RCC 7860 (cell line): Measurements from ENCODE around the gene RAPGEF5.

Experiments
- DNase-seq: peaks from one replicate; pipeline ENCODE4 v3.0.0-alpha.2; 2015; ENCODE audit warnings: low spot score
- FAIRE-seq: peaks from 2 replicates; lab custom pipeline; 2012; peaks lifted over from hg19 to GRCh38; lab: Jason Lieb, UNC

RAPGEF5 gene

DNA sequence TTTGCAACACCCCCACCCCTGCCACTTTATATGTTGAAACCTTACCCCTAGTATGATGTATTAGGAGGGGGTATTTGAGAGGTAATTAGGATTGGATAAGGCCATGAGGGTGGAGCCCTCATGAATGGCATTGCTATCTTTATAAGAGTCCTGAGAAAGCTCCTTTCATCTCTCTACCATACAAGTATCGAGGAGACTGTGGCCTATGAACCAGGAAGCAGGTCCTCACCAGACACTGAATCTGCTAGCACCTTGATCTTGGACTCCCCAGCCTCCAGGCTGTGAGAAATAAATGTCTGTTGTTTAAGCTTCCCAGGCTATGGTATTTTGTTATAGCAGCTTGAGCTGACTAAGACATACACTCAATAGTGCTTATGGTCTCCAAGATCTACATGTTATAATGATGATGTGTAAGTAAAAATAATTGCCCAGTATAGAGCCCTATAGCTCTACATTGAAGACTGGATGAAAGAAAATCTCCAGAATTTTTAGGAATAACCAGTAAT is 188.8 kb downstream of the RAPGEF5 start:
- FAIRE-seq (no peak), DNase-seq (no peak)

DNA sequence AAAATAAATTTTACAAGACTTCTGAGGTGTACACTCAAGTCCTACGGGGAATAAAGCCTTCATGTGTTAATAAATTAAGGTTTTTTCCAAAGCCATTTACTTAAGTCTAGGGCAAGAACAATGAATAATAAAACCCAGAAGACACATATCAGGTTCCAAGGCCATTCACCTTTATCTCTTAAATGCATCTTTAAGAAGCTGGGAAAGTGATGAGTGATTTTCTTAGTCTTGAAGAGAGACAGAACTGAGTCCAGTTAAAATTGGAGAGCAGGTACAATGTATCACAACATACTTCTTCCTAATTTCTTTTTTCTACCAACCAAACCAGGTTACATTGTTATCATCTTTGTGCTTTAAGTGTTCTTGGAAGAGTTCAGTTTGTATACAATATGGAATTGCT is 189.5 kb downstream of the RAPGEF5 start:
- no peak for DNase-seq
- no peak for FAIRE-seq

DNA sequence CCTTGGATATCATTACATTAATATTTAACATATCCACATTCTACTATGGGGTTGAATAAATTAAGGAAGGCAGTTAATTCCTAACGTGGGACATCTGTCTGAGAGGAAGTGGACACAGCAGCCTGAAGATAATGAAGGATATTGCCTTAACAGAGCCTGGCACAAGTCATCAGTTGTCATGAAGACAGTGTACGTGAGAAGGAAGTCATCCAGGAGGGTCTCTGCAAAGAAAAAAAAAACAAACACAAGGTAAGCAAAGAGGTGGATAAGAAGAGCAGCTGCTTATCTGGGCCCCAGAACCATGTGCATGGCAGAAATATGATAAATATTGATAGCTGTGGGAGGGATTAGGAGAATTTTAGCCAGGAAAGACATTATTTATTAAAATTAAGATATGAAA is 190.0 kb downstream of the RAPGEF5 start:
- FAIRE-seq = no peak

DNA sequence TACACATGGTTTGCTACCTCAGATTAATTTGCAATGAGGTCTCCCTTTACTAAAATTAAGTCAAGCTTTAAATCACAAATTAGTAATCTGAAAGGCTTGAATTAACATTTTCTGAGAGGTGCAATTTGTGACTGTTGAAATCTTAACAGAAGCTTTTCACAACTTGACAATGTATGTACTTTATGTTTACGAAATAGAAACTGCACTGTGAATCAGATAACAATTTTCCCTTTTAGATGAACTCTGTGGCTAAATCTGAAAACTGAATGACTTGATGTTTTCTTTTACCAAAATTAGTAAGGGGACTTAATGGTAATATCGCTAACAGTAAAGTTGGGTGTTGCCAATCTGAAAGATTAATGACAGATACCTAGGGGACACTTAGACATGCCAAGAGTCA is 197.6 kb downstream of the RAPGEF5 start:
- FAIRE-seq (no peak), DNase-seq (no peak)

More for the DNA sequence above, 190.0 kb downstream of the RAPGEF5 start:
- DNase-seq = no peak

DNA sequence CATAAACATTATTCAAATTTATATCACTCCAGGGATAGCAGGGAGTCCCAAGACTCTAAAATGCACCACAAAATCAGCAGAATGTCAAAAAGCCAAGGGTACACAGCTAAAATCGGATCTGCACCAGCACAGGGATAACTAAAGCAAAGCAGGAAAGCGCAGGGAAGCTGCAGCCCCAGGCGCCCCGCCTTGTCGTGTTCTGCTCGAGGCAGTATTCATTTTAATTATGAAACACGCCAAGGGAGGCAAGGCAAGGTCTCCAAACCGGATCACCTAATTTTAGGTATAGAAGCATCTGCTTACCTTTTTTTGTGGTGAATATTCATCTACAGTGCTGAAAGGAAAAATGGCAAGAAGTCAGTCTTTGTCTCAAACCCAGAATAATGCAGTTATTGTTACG is 199.4 kb downstream of the RAPGEF5 start:
- DNase-seq (no peak), FAIRE-seq (no peak)

DNA sequence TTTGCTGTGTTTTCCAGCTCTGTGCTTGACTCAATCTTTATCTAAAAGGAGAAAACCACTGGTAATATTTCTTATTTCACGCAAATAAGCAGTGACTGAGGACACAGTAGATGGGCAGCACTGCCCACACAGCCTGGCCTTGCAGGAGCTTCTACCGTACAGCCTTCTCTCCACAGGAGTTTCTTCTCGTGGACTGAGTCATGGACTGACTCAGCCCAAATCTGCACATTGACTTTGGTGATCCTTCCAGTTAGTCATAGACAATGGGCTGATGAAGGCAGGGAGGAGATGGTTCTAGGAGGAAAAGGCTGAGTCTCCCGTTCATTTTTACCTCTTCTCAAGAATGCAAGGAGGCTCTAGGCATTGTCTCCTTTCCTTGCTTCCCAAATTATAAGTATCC is 200.7 kb downstream of the RAPGEF5 start:
- FAIRE-seq (peak; percentile 74), DNase-seq (peak; percentile 63)

DNA sequence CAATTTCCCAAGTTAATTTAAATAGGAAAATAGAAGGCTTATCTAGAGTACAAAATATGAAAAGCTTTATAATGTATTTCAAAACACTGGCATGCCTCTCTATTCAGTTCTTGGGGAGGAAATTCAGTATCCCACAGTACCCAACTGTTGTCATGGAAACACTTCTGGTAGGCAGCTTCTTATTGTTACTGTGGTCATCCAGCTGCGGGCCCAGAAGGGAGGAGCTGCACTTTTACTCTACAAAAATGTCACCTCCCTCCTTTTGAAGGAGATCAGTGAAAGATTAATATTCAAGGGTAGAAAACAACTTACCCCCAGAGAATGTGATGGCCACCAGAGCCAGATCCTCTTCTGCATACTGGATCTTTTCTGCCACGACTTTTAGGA is 202.8 kb downstream of the RAPGEF5 start:
- FAIRE-seq (no peak), DNase-seq (no peak)

DNA sequence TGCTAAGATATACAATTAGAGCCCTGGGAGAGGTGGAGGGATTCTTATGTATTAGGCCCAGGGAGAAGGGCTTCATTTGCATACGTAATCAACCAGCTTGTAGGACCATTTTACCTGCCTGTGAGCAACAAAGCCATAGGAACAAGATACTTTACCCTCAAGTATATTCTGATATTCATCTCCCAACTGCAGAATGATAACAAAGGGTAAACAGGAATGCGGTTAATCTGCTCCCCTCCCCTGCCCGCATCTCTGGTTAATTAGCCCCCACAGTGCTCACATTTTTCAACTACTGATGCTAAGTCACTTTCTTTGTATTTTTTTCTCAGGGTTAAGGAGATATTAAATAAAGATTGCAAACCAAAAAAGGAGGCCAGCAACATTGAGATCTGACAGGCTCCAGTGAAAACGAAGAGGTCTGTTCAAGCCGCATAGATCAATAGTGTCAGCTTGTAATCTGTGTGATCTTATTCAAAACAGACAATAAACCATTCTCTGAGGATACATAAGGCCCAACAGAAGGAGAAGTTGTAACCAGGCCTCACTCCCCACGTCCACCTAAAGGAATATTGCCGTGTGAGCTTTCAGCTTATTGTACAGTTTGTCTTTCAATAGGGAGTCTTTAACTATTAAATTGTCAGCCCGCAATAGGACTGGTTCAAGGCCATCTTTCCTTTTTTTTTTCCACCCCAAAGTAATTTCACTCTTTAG is 203.4 kb downstream of the RAPGEF5 start:
- FAIRE-seq (no peak), DNase-seq (no peak)

DNA sequence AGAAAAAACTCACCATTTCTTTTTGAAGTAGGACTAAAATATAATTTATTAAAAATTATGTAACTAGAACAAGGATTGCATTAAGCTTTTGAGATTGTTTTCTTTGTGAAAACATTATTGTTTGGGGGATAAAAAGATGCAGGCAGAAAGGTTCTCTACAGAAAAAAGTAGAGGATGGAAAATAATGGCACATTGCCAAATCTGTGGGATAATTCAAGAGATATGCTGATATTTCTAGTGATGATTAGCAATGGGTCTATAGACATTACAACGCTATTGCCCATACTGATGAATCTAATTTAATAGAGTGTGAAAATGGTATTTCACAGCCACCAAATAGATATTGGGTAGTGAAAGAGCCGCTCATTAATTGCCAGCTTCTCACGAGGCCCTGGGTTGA is 204.3 kb downstream of the RAPGEF5 start:
- no peak for FAIRE-seq
- no peak for DNase-seq

DNA sequence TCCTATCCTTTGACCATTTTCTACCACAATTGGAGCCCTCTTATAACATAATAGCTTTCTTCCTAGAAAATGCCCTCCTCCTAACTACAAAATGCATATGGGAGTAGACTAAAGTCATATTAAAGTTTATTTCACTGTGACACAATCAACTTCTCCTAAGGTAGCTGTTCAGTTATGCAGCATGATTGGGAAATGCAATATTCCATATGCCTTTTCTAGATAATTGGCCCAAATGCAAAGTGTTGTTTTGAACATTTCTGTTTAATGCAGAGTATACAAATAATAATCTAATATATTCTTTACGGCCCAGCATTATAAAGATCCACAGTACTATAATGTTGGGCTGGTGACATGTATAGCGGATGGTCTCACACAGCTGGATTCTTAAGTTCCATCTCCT is 205.1 kb downstream of the RAPGEF5 start:
- DNase-seq (no peak), FAIRE-seq (no peak)

DNA sequence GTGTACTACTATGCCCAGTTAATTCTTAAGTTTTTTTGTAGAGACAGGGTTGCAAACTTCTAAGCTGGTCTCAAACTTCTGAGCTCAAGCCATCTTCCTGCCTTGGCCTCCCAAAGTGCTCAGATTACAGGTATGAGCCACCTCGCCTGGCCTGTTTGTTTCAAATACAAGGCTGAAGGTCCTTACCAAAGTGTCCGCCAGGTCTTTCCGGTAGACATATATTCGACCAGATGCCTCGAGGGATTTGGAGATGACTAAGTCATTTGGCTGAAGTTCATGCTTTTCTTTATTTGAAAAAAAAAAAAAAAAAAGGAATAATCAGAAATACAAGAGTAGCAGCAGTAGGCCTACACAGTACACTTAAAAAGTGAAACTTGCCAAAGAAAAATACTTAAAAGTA is 206.7 kb downstream of the RAPGEF5 start:
- DNase-seq = no peak
- no peak for FAIRE-seq

DNA sequence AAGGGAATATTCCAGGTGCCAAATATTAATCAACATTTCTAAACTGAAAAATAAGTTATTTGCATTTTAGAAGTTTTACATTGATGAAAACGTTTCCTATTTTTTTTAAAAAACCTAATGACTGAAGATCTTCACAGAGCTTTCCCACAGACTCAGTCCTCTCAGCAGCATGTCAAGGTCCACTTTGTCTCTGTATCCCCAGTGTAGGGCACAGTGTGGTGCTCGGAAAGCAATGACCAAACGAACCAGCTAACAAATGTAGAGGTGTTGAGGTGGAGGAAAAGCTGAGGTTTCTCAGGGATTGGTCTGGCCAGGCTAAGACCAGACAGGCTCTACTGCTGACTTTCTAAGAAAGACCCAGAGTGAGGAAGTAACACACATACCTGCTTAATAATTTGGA is 209.1 kb downstream of the RAPGEF5 start:
- no peak for FAIRE-seq
- DNase-seq = no peak

DNA sequence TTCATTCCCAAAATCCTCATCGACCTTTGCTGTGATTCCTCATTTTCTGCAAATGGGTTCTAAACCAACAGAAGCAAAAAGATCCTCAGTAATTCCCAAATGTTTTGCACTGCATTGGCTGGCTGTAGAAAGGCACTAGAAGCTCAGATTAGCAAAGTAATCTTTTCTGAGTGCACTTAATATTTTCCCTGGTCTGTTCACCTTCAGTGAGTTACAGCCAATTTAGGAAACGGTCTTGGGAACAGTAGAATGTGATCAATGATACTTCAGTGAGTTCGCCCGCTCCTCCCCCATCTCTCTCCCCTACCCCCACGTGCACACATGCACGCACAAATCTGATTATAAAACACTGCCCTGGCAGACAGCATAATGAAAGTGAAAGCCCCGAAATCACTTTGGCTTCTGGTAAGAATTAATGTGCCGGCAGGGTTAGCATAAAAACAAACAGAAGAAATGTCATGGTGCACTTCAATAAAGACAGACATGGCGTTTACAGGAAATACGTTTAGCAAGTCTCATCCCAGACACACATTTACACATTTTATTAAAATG is 209.9 kb downstream of the RAPGEF5 start:
- DNase-seq (no peak), FAIRE-seq (no peak)

DNA sequence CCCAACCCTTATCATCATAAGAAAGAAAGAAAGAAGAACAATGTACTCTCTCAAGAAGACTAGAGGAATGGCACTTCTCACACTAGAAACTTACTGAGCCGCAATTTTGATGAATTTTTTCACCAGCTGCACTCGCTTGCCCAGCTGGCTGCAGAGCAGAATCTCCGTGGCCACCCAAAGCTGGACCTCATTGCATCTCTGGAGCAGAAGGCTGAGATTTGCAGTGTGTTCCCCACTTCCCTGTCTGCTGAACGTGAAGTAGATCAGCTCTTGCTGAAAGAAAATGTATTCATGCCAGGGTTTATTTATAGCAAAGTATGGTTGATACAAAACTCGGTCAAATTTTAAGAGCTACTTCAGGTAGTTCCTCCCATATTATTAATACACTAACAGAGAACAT is 212.0 kb downstream of the RAPGEF5 start:
- FAIRE-seq (no peak), DNase-seq (no peak)

DNA sequence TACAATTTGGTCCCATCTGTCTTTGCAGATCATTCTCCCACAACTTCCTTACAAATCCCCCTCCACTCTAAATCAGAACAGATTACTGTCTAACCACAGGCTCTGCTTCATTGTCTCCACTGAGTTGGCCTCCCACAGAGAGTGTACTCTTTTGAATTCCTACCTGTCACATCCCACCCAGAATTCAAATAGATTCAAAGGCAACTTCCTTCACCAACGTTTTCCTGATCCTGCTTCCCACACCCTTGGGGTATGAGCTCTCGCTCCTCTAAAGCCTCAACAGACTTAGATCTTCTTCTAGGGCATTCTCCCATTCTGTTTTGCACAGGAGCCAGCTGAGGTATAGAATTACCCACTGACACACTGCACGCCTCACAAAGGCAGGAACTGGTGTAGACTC is 213.5 kb downstream of the RAPGEF5 start:
- DNase-seq = no peak
- no peak for FAIRE-seq

DNA sequence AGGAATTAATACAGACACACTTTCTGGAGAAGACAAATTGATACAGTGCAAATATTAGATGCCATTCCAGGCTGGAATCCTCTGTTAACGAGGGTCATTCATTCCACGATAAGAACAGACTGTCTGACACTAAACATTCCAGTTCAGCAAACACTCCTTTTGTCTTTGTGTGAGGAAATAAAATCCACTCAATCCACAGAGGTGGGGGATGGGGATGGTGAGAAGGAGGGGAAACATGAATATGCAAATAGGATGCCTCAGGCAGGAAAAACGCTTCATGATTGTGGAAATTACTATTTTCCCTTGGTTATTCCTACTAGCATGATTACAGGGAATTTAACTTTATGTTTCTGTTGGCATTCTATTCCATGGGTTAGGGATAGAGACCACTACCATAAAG is 214.4 kb downstream of the RAPGEF5 start:
- no peak for DNase-seq
- FAIRE-seq = no peak

DNA sequence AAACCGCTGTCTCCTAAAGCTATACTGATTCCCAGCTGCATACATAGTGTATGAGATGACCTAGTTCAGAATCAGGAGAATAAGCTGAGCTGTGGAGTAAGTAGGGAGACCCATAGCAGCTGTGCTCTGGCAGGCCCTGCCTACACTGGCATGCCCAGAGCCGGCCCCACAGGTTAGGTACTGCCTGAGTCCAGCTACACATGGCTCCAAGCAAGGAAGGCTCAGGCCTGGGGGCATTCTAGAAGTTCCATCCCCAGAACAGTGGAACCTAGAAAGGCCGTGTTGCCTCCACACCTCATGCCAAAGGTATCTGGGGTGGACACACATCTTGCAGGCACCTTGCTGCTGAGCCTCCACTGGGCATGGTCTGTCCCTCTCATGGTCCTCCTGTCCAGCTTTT is 215.6 kb downstream of the RAPGEF5 start:
- DNase-seq (no peak), FAIRE-seq (no peak)

DNA sequence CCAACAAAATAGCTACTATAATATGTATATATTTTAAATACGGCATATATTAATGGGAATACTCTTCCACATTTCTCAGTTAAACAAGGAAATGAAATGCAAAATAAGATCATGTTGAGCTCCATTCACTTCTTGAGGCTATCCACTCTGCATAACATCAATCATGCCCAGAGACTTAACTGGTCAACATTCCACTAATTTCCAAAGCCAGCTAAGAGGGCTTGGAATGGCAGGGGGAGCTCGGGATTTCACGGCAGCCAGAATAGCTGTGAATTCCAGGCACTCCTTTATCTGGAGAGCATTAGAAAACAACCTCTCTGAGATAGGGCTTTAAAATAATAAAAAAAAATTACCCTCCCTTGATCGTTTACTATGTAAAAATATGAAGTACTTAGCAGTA is 216.4 kb downstream of the RAPGEF5 start:
- DNase-seq (no peak), FAIRE-seq (no peak)

DNA sequence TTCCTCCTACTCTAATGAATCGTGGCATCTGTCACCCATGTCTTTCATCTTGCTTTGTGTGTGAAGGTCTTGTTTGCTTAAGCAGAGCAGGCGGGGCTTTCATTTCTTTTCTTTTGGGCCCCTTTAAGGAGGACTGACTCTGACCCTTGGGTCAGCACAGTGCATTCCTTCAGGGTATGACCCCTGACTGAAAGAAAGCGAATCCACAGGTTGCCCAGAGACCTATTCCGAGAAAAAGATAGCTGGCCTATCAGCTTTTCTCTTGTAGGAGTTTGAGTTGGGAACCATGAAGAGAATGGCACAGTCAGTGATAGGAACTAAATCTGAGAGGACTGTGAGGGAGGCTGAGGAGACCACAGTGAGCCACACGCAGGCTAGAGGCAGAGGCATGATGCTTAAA is 218.1 kb downstream of the RAPGEF5 start:
- FAIRE-seq = no peak
- DNase-seq = no peak

DNA sequence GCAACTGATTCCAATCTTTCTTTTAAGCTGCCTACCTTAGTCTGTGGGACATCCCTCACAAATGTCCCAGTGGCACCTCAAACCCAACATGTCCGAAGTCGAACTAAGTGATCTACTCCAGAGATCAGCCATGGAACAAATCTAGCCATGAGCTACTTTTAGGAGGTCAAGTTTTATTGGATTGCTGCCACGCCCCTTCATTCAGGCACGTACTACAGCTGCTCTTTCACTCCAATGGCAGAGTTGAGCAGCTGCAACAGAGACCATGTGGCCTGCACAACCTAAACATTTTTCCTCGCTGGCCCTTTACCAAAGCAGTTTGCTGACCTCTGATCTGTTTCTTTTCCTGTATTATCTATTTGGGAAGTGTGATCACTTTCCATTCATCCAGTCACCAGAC is 218.8 kb downstream of the RAPGEF5 start:
- no peak for DNase-seq
- no peak for FAIRE-seq

DNA sequence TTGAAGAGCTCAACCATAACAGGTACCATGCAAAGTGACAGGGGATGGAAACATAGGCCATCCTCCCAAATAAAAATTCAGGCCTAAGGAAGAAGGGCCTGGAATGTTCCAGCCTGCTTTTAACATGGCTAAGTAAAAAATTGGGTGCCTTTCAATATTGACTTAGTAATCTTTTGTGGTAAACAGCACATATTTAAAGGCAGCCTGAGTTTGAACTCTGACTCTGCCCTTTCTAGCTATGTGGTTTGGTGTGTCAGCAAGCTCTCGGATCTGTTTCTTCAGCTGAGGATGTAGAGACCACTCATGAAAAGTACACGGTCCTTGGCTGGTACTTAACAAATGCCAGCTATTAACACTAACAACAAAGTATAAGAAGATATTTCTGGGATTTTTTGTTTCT is 219.5 kb downstream of the RAPGEF5 start:
- no peak for FAIRE-seq
- DNase-seq = no peak

DNA sequence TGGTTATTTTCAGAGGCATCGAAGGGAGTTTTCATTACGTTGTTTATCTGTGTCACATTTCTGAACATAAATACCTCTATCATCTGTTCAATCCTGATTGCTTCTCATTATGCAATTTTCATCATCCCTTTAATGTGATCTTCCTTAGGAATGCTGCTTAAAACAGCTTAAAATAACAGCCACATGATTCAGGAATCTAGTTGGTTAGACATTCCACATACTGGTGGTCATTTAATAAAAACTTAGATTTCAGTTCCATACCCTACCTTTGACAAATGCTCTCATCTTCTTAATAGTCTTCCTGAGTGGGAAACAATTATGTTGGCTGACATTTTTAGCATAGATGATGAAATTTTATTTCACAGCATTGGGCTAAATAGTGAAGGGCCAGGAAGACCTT is 219.9 kb downstream of the RAPGEF5 start:
- DNase-seq (no peak), FAIRE-seq (no peak)
